HepG2 (cell line): Measurements from ENCODE around the gene NAPB. TPM values are rescaled to one million over a fixed set of nuclear protein-coding genes. Genes with fewer than 3 reads are reported as not detected.

Source experiments
- BRCA1 ChIP-seq: sonication (generic); formaldehyde crosslinking; IDR thresholded peaks from 2 replicates; pipeline ENCODE4 v1.4.0; 2020; ENCODE audit warnings: missing genetic modification reagents
- DPF2 ChIP-seq: sonication (generic); formaldehyde crosslinking; IDR thresholded peaks from 2 replicates; pipeline ENCODE4 v1.4.0; 2020; ENCODE audit warnings: mild to moderate bottlenecking, low read depth, missing genetic modification reagents, borderline replicate concordance
- ESRRA ChIP-seq: sonication (generic); formaldehyde crosslinking; IDR thresholded peaks from 2 replicates; pipeline ENCODE4 v1.5.1; 2020; ENCODE audit warnings: mild to moderate bottlenecking, low read depth, missing genetic modification reagents
- FOXC1 ChIP-seq: sonication (generic); formaldehyde crosslinking; IDR thresholded peaks from 2 replicates; pipeline ENCODE4 v1.8.0; 2022; ENCODE audit warnings: mild to moderate bottlenecking, missing genetic modification reagents, borderline replicate concordance
- FOXK1 ChIP-seq: sonication (generic); formaldehyde crosslinking; IDR thresholded peaks from 2 replicates; pipeline ENCODE4 v1.4.0; 2020; ENCODE audit warnings: low read depth, missing genetic modification reagents, borderline replicate concordance
- HCFC1 ChIP-seq: fragments of 150-350 bp; IDR thresholded peaks from 2 replicates; pipeline ENCODE4 v1.6.1; 2014; ENCODE audit warnings: low read depth, low read length
- HMGA1 ChIP-seq: sonication (generic); formaldehyde crosslinking; conservative IDR thresholded peaks from 2 replicates; pipeline ENCODE4 v1.4.0; 2020; ENCODE audit warnings: missing genetic modification reagents
- MED13 ChIP-seq: sonication (generic); formaldehyde crosslinking; IDR thresholded peaks from 2 replicates; pipeline ENCODE4 v1.5.0; 2020; ENCODE audit warnings: missing genetic modification reagents
- ZBTB1 ChIP-seq: sonication (generic); formaldehyde crosslinking; IDR thresholded peaks from 2 replicates; pipeline ENCODE4 v1.4.0; 2020; ENCODE audit warnings: missing genetic modification reagents, borderline replicate concordance
- ZBTB40 ChIP-seq, 2 experiments: fragments of 450-650 bp in 1 of 2; sonication (generic) in 1 of 2; formaldehyde crosslinking in 1 of 2; IDR thresholded peaks; 2 replicates each; pipeline versions ENCODE4 v1.6.1 to v1.8.0; 2016 to 2022; ENCODE audit warnings: antibody characterized with exemption in 1 of 2, mild to moderate bottlenecking in 1 of 2, missing genetic modification reagents in 1 of 2
- ZFP41 ChIP-seq: sonication (generic); formaldehyde crosslinking; IDR thresholded peaks from 2 replicates; pipeline ENCODE4 v1.4.0; 2020; ENCODE audit warnings: mild to moderate bottlenecking, missing genetic modification reagents, borderline replicate concordance
- ZNF296 ChIP-seq: sonication (generic); formaldehyde crosslinking; conservative IDR thresholded peaks from 2 replicates; pipeline ENCODE4 v1.5.0; 2020; ENCODE audit warnings: mild to moderate bottlenecking, missing genetic modification reagents
- ZNF503 ChIP-seq: sonication (generic); formaldehyde crosslinking; IDR thresholded peaks from 2 replicates; pipeline ENCODE4 v1.4.0; 2020; ENCODE audit warnings: missing genetic modification reagents
- ZNF549 ChIP-seq: sonication (generic); formaldehyde crosslinking; IDR thresholded peaks from 2 replicates; pipeline ENCODE4 v1.5.0; 2020; ENCODE audit warnings: missing genetic modification reagents
- ZNF782 ChIP-seq: sonication (generic); formaldehyde crosslinking; IDR thresholded peaks from 2 replicates; pipeline ENCODE4 v1.4.0; 2020; ENCODE audit warnings: missing genetic modification reagents, mild to moderate bottlenecking, borderline replicate concordance
- polyA plus RNA-seq, 8 experiments: library from polyadenylated mRNA; depleted of rRNA in 3 of 8; stranded (reverse) in 7 of 8; unstranded in 1 of 8; fragments of >200 nt; fragmentation: Illumina TruSeq in 4 of 8; extraction: Trizol in 4 of 8; gene quantifications; 2 replicates each; pipeline versions ENCODE4 v1.2.1 to v1.2.3, GENCODE V29; 2011 to 2016; ENCODE audit warnings: low read depth in 4 of 8, missing spikeins in 1 of 8, mixed read lengths in 1 of 8; ENCODE audit not compliant: insufficient read depth in 1 of 8
- total RNA-seq, 5 experiments: library from RNA; depleted of rRNA; stranded (reverse); fragments of >200 nt; fragmentation: Illumina TruSeq; extraction: Trizol; gene quantifications; 2 replicates each; pipeline ENCODE4 v1.2.3, GENCODE V29; 2016; ENCODE audit warnings: low read depth in 1 of 5

NAPB gene
- total and polyA plus RNA-seq, 2 of the 13 experiments (the other 11 are each of a cell fraction or from before 2014, with no cell fraction given): 15.2 to 16.1 TPM

GRCh38 chr20:23350196-23350903 is 70.9 kb downstream of the NAPB start, which contains the start of gene NXT1 (continued):
- TF ChIP-seq HCFC1 (peak; percentile 78), BRCA1 (CRISPR knock-in tag) (no peak), ESRRA (CRISPR knock-in tag) (peak; percentile 41; the same call in 1 of the 2 replicates), ZFP41 (peak; percentile 94), ZNF549 (CRISPR knock-in tag) (0 out of 2 replicates have a peak, but pooled peaks have one; percentile 64), ZNF503 (CRISPR knock-in tag) (no peak; the same call in 1 of the 2 replicates), ZBTB40 (IDR thresholded peaks at IDR 0.05) (no peak; the same call in 1 of the 2 replicates), ZBTB40 (CRISPR knock-in tag; IDR thresholded peaks at IDR 0.05) (peak; percentile 51), ZBTB1 (CRISPR knock-in tag) (peak; percentile 18; the same call in 1 of the 2 replicates), FOXK1 (CRISPR knock-in tag) (no peak; the same call in 1 of the 2 replicates), DPF2 (CRISPR knock-in tag) (no peak), FOXC1 (CRISPR knock-in tag) (peak; percentile 98), MED13 (CRISPR knock-in tag) (no peak; the same call in 1 of the 2 replicates), HMGA1 (CRISPR knock-in tag) (no peak), ZNF782 (CRISPR knock-in tag) (peak; percentile 44), ZNF296 (CRISPR knock-in tag) (peak; percentile 94)
